Kidney (tissue), 14 donors: ENCODE results near the gene KLHL29. TPM values are rescaled to one million over a fixed set of nuclear protein-coding genes. Genes with fewer than 3 reads are reported as not detected.
A peak's percentile ranks its signal among the peaks of the same experiment; 100 is the strongest.

Source experiments
- DNase-seq, 5 donors: peaks; one replicate each; pipeline ENCODE4 v3.0.0-alpha.2; 2013 to 2020
- FAIRE-seq: peaks from 2 replicates; lab custom pipeline; 2012; peaks lifted over from hg19 to GRCh38; lab: Jason Lieb, UNC
- H3K27ac ChIP-seq, 2 donors: one replicate each; pipeline ENCODE4 v1.7.0; 2013; ENCODE audit warnings: low read depth in 2 of 2, low read length in 2 of 2, inconsistent platforms in 1 of 2
- H3K27me3 ChIP-seq: one replicate; pipeline ENCODE4 v1.7.1; 2013; ENCODE audit warnings: low read length, inconsistent platforms; ENCODE audit not compliant: control insufficient read depth, insufficient read depth
- H3K36me3 ChIP-seq, 3 donors: one replicate each; pipeline versions ENCODE4 v1.7.0 to v1.7.1; 2013; ENCODE audit warnings: low read length in 3 of 3, control low read depth in 1 of 3, inconsistent platforms in 1 of 3; ENCODE audit not compliant: insufficient read depth in 3 of 3, control insufficient read depth in 2 of 3
- H3K4me1 ChIP-seq, 3 donors: one replicate each; pipeline versions ENCODE4 v1.7.0 to v1.7.1; 2013; ENCODE audit warnings: low read length in 3 of 3, inconsistent platforms in 1 of 3, low read depth in 1 of 3; ENCODE audit not compliant: control insufficient read depth in 2 of 3, insufficient read depth in 2 of 3
- H3K4me3 ChIP-seq, 3 donors: one replicate each; pipeline versions ENCODE4 v1.7.0 to v1.8.1; 2013; ENCODE audit warnings: low read length in 3 of 3, control low read depth in 1 of 3, inconsistent platforms in 1 of 3
- H3K9ac ChIP-seq, 3 donors: one replicate each; pipeline versions ENCODE4 v1.7.0 to v1.7.1; 2013; ENCODE audit warnings: low read length in 3 of 3, control low read depth in 1 of 3, inconsistent platforms in 1 of 3
- H3K9me3 ChIP-seq, 3 donors: one replicate each; pipeline versions ENCODE4 v1.7.0 to v1.7.1; 2013; ENCODE audit warnings: low read length in 3 of 3, control low read depth in 1 of 3, inconsistent platforms in 1 of 3; ENCODE audit not compliant: control insufficient read depth in 2 of 3, insufficient read depth in 1 of 3
- intact Hi-C: fragments of 100-400 bp; cut with DNase I; formaldehyde crosslinking; loops from one replicate; pipeline ENCODE4 v1.11.1; 2022
- polyA plus RNA-seq: library from polyadenylated mRNA; stranded (reverse); fragments of 350-450 nt; fragmentation: Illumina TruSeq; extraction: RNeasy Lipid Tissue Mini Kit (QIAGEN cat#74804); gene quantifications from one replicate; pipeline ENCODE4 v1.2.3, GENCODE V29; 2014; ENCODE audit warnings: low read depth, low replicate concordance; ENCODE audit not compliant: insufficient read depth
- total RNA-seq: library from RNA; stranded (reverse); fragmentation: NEBNext Ultra II Directional; extraction: Animal tissue kit (Norgen Biotek cat#: 25700); gene quantifications from one replicate; pipeline ENCODE4 v1.2.1, GENCODE V29; 2021
- TF ChIP-seq, protein P1 (sequence below): IDR thresholded peaks from 3 replicates; pipeline ENCODE4 v1.5.1; 2012; ENCODE audit warnings: mild to moderate bottlenecking, moderate library complexity, borderline replicate concordance; ENCODE audit not compliant: insufficient read depth; ENCODE audit errors: extremely low read depth
- donor health status: control.
- donor health status: control.
- donor health status: control.
- donor health status: control.
- donor health status: control.
- donor health status: DM: yes; HTN: yes; CAD: no.
- donor health status: Normal renal cell carcinoma (clear cell type).

Gene KLHL29
- total and polyA plus RNA-seq, 2 donors from 2014 or later = 1.5 to 10.5 TPM

DNA sequence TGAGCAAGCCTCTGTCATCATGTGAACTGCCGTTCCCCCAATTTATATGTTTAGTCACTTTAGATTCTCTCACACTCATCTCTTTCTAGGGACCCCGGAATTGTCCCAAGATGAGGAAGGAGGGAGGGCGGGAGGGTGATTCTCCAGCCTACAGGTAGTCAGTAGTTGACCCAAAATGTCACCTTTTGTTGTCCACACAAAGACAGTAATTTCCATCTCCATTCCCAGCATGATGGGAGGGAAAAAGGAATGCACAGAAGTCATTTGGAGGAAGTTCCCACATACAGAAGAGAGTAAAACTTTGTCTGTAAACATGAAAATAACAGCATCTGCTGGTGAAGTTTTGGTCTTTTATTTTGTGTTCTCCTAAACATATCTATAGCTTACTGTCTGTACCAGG is 222.9 kb downstream of the KLHL29 start:
- H3K36me3 ChIP-seq = no peaks in the 10 kb centered on the region
- no peak overlapping the region for H3K27ac ChIP-seq
- H3K27me3 ChIP-seq = no peaks in the 10 kb centered on the region
- intact Hi-C loops = no loop called here
- TF ChIP-seq, protein P1, sequence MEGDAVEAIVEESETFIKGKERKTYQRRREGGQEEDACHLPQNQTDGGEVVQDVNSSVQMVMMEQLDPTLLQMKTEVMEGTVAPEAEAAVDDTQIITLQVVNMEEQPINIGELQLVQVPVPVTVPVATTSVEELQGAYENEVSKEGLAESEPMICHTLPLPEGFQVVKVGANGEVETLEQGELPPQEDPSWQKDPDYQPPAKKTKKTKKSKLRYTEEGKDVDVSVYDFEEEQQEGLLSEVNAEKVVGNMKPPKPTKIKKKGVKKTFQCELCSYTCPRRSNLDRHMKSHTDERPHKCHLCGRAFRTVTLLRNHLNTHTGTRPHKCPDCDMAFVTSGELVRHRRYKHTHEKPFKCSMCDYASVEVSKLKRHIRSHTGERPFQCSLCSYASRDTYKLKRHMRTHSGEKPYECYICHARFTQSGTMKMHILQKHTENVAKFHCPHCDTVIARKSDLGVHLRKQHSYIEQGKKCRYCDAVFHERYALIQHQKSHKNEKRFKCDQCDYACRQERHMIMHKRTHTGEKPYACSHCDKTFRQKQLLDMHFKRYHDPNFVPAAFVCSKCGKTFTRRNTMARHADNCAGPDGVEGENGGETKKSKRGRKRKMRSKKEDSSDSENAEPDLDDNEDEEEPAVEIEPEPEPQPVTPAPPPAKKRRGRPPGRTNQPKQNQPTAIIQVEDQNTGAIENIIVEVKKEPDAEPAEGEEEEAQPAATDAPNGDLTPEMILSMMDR = no peak
- H3K4me1 ChIP-seq = no peaks in the 10 kb centered on the region
- H3K4me3 ChIP-seq = no peak overlapping the region
- H3K9me3 ChIP-seq = peaks cover 0 to 8% (median 0%) of the 10 kb centered on the region in 3 donors
- DNase-seq (no peak), FAIRE-seq (no peak)
- no peak overlapping the region for H3K9ac ChIP-seq

DNA sequence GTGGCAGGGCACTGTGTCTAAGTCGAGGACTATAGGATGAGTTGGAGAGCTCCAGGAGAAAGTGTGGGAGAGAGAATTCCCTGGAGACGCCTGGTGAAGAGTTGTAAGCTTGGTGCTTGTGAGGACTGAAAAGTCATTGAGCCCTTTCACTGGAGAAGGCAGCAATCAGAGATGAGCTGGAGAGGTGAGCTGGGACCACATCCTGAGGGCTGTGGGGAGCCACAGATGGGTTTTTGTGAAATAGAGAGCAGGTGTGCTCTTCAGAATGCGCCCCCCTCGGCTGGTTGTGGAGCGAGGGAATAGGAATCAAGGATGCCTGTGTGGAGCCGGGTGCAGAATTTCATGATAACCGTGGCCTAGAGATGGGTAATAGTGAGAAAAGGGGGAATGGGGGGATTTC is 224.3 kb downstream of the KLHL29 start:
- Histone ChIP-seq H3K9ac (no peak overlapping the region), H3K27ac (no peak overlapping the region), H3K36me3 (no peaks in the 10 kb centered on the region), H3K4me3 (no peak overlapping the region), H3K9me3 (peaks cover 0 to 8% (median 0%) of the 10 kb centered on the region in 3 donors), H3K4me1 (no peaks in the 10 kb centered on the region), H3K27me3 (no peaks in the 10 kb centered on the region)
- TF ChIP-seq, protein P1 = no peak
- DNase-seq (no peak), FAIRE-seq (no peak)
- intact Hi-C loops = no loop called here

DNA sequence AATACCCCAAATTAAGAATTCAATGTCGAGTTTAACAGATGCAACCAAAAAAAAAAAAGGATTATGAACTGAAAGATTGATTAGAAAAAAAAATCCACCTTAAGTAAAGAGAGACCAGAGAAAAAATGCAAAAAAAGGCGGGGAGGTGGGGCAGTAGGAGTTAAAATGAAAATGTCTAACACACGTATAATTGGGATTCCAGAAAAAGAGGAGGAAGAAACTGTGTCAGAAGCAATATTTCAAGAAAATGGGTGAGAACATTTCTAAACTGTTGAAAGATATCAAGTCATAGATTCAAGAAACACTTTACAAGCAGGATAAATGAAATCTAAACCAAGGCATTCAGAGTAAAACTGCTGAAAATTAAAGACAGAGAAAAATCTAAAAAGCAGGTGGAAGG is 226.9 kb downstream of the KLHL29 start:
- H3K4me1 ChIP-seq = no peaks in the 10 kb centered on the region
- no peak overlapping the region for H3K9ac ChIP-seq
- DNase-seq = no peak
- H3K9me3 ChIP-seq = peaks cover 0 to 2% (median 0%) of the 10 kb centered on the region in 3 donors
- no peaks in the 10 kb centered on the region for H3K36me3 ChIP-seq
- no peak overlapping the region for H3K27ac ChIP-seq
- no peak overlapping the region for H3K4me3 ChIP-seq
- intact Hi-C loops = no loop called here
- no peaks in the 10 kb centered on the region for H3K27me3 ChIP-seq
- no peak for FAIRE-seq
- TF ChIP-seq, protein P1 = no peak

DNA sequence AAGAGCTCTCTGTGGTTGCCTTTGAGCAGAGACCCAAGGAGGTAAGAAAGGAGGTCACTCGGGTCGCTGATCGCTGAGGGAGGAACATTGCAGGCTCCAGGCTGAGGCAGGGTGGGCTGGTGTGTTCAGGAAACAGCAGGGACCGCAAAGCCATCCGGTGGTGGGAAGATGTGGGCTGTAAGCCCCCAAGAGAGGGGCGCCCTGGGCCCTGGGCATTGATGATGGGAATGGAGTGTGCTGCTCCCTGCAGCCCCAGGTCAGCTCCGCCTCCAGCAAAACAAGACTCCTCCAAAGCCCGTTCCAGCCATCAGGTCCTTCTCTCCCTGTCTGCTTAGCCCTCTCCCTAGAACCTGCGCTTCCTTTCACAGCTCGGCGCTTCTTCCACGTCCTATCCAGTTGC is 229.7 kb downstream of the KLHL29 start:
- Histone ChIP-seq H3K27ac (no peak overlapping the region), H3K9me3 (no peaks in the 10 kb centered on the region), H3K4me3 (no peak overlapping the region), H3K9ac (no peak overlapping the region), H3K27me3 (no peaks in the 10 kb centered on the region), H3K36me3 (no peaks in the 10 kb centered on the region), H3K4me1 (peaks cover 0 to 2% (median 0%) of the 10 kb centered on the region in 3 donors)
- DNase-seq = peak in 1 of 5 donors; percentile 59
- FAIRE-seq = no peak
- intact Hi-C loops = no loop called here
- TF ChIP-seq, protein P1 = no peak
